Mesenchymal stem cell (in vitro differentiated cells and primary cell): ENCODE results near the gene ZMAT5.

ENCODE experiments used
- DNase-seq: peaks from one replicate; pipeline ENCODE4 v3.0.0-alpha.2; 2013
- H2AFZ ChIP-seq: one replicate; pipeline ENCODE4 v1.6.1; 2013; ENCODE audit warnings: low read depth, mild to moderate bottlenecking, control low read depth, inconsistent platforms, low read length, moderate library complexity
- H2AK5ac ChIP-seq: 2 replicates; pipeline ENCODE4 v1.6.1; 2013; ENCODE audit warnings: low read length, moderate library complexity, mild to moderate bottlenecking, inconsistent platforms; ENCODE audit not compliant: severe bottlenecking
- H2BK120ac ChIP-seq: one replicate; pipeline ENCODE4 v1.6.1; 2013; ENCODE audit warnings: low read depth, mild to moderate bottlenecking, inconsistent platforms, low read length, moderate library complexity
- H2BK12ac ChIP-seq, 2 experiments: one replicate each; pipeline ENCODE4 v1.6.1; 2013; ENCODE audit warnings: inconsistent platforms in 2 of 2, low read length in 2 of 2, mild to moderate bottlenecking in 2 of 2, moderate library complexity in 2 of 2, control low read depth in 1 of 2
- H2BK15ac ChIP-seq: one replicate; pipeline ENCODE4 v1.6.1; 2013; ENCODE audit warnings: mild to moderate bottlenecking, low read depth, inconsistent platforms; ENCODE audit not compliant: poor library complexity, severe bottlenecking
- H2BK5ac ChIP-seq: 2 replicates; pipeline ENCODE4 v1.6.1; 2013; ENCODE audit warnings: low read depth, mild to moderate bottlenecking, low read length, control low read depth, inconsistent platforms; ENCODE audit not compliant: poor library complexity, severe bottlenecking
- H3K14ac ChIP-seq, 2 experiments: one replicate each; pipeline ENCODE4 v1.6.1; 2013; ENCODE audit warnings: inconsistent platforms in 2 of 2, low read length in 2 of 2, control low read depth in 1 of 2, mild to moderate bottlenecking in 1 of 2, moderate library complexity in 1 of 2
- H3K18ac ChIP-seq, 2 experiments: one replicate each; pipeline ENCODE4 v1.6.1; 2013; ENCODE audit warnings: inconsistent platforms in 2 of 2, low read length in 2 of 2, control low read depth in 1 of 2, low read depth in 1 of 2, mild to moderate bottlenecking in 1 of 2
- H3K23ac ChIP-seq, 2 experiments: one replicate each; pipeline ENCODE4 v1.6.1; 2013; ENCODE audit warnings: inconsistent platforms in 2 of 2, low read length in 2 of 2, mild to moderate bottlenecking in 2 of 2, moderate library complexity in 2 of 2, control low read depth in 1 of 2
- H3K27ac ChIP-seq: 2 replicates; pipeline ENCODE4 v1.5.1; 2013; ENCODE audit warnings: mild to moderate bottlenecking, moderate library complexity, low read length, control low read depth, inconsistent platforms; ENCODE audit not compliant: poor library complexity, severe bottlenecking
- H3K27me3 ChIP-seq, 2 experiments: 2 replicates each; pipeline versions ENCODE4 v1.6.1 to v1.7.0; 2013; ENCODE audit warnings: low read length in 2 of 2, mild to moderate bottlenecking in 2 of 2, moderate library complexity in 2 of 2, control low read depth in 1 of 2, inconsistent platforms in 1 of 2; ENCODE audit not compliant: control insufficient read depth in 1 of 2, insufficient read depth in 1 of 2
- H3K36me3 ChIP-seq, 2 experiments: 2 replicates each; pipeline versions ENCODE4 v1.6.1 to v1.7.0; 2013; ENCODE audit warnings: low read length in 2 of 2, control low read depth in 1 of 2, inconsistent platforms in 1 of 2, low read depth in 1 of 2, mild to moderate bottlenecking in 1 of 2; ENCODE audit not compliant: insufficient read depth in 2 of 2, control insufficient read depth in 1 of 2
- H3K4ac ChIP-seq, 2 experiments: one replicate each; pipeline ENCODE4 v1.6.1; 2013; ENCODE audit warnings: inconsistent platforms in 2 of 2, low read length in 2 of 2, mild to moderate bottlenecking in 2 of 2, moderate library complexity in 2 of 2, control low read depth in 1 of 2, low read depth in 1 of 2
- H3K4me1 ChIP-seq: 2 replicates; pipeline ENCODE4 v1.6.1; 2013; ENCODE audit warnings: low read depth, low read length, control low read depth; ENCODE audit not compliant: control insufficient read depth, insufficient read depth
- H3K4me2 ChIP-seq: 2 replicates; pipeline ENCODE4 v1.6.1; 2013; ENCODE audit warnings: low read length, mild to moderate bottlenecking, inconsistent platforms; ENCODE audit not compliant: poor library complexity, severe bottlenecking
- H3K4me3 ChIP-seq, 2 experiments: 2 replicates each; pipeline versions ENCODE4 v1.5.1 to v1.7.0; 2013; ENCODE audit warnings: low read length in 2 of 2, mild to moderate bottlenecking in 2 of 2, control low read depth in 1 of 2, low read depth in 1 of 2; ENCODE audit not compliant: insufficient read depth in 1 of 2
- H3K79me1 ChIP-seq: replicated peaks from 2 replicates; pipeline ENCODE4 v1.6.1; 2013; ENCODE audit warnings: mild to moderate bottlenecking, control low read depth, low read length, inconsistent platforms; ENCODE audit not compliant: poor library complexity, severe bottlenecking
- H3K9ac ChIP-seq: 2 replicates; pipeline ENCODE4 v1.7.0; 2013; ENCODE audit warnings: mild to moderate bottlenecking, low read length, moderate library complexity
- H3K9me3 ChIP-seq: 2 replicates; pipeline ENCODE4 v1.7.0; 2013; ENCODE audit warnings: mild to moderate bottlenecking, low read length; ENCODE audit not compliant: control insufficient read depth
- H4K8ac ChIP-seq: one replicate; pipeline ENCODE4 v1.6.1; 2013; ENCODE audit warnings: inconsistent platforms, mild to moderate bottlenecking, low read length, moderate library complexity
- H4K91ac ChIP-seq: one replicate; pipeline ENCODE4 v1.6.1; 2013; ENCODE audit warnings: mild to moderate bottlenecking, low read length, inconsistent platforms
- WGBS: methylation state at CpG from one replicate; pipeline ENCODE4 v1.1.7; 2013; ENCODE audit warnings: mixed read lengths; 5-methylcytosine and 5-hydroxymethylcytosine counted together

ZMAT5 gene

DNA sequence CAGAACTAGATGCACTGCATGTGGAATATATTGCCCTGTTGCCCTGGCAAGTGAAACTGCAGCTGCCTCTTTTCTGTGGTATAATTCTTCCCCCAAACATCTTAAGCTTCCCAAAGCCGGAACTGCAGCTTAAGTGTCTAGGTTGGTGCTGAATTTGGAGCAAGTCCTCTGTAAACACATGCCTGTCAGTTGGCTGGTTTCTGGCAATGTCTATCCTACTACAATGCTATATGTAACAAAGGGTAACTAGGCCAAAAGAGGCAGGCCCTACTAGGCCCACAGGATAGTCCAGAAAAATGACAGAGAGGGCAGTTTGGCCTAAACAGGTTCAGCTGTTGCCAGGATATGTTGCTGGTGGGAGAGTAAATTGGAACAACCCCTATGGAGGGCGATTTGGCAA is 43.4 kb upstream of the ZMAT5 start:
- H3K18ac ChIP-seq, result no peak overlapping the region
- no peak overlapping the region for H3K14ac ChIP-seq
- no peak overlapping the region for H3K4me2 ChIP-seq
- peaks cover 6% of the 10 kb centered on the region for H3K4me1 ChIP-seq
- H2AK5ac ChIP-seq, result no peak overlapping the region
- DNase-seq, result no peak
- H3K9me3 ChIP-seq, result no peaks in the 10 kb centered on the region
- H3K4me3 ChIP-seq, result no peak overlapping the region
- 100% methylated on average over 1 of the region's 2 CpGs for WGBS
- H2BK12ac ChIP-seq, result no peak overlapping the region
- peaks cover 57 to 81% of the 10 kb centered on the region in 2 experiments for H3K36me3 ChIP-seq
- no peak overlapping the region for H3K9ac ChIP-seq
- H2BK5ac ChIP-seq, result no peak overlapping the region
- H3K27ac ChIP-seq, result no peak overlapping the region
- no peaks in the 10 kb centered on the region for H3K27me3 ChIP-seq
- H2AFZ ChIP-seq, result no peak overlapping the region
- H2BK15ac ChIP-seq, result no peak overlapping the region
- H2BK120ac ChIP-seq, result no peak overlapping the region
- no peak overlapping the region for H4K91ac ChIP-seq
- H3K79me1 ChIP-seq, result peaks cover 8% of the 10 kb centered on the region
- no peak overlapping the region for H3K4ac ChIP-seq
- no peak overlapping the region for H3K23ac ChIP-seq
- H4K8ac ChIP-seq, result no peak overlapping the region

DNA sequence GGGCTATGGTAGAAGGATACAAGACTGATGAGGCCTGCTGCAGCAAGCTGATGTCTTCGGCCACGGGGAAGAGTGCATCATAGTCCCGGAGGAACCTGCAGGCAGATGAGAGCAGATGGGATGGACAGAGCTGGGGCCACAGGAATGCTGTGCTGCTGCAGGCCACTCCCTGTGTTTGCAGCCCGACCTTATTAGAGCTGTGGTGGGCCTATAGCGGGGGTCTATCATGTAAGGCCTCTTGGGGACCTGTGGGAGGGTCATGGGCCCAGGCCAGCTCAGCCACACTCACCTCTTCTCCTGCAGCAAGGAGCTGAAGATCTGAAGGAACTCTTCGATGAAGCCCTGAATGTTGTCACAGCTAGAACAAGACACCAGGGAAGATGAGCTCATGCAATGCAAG is 39.4 kb upstream of the ZMAT5 start:
- no peak for DNase-seq
- Histone ChIP-seq H3K23ac (no peak overlapping the region), H3K18ac (no peak overlapping the region), H2BK15ac (peak overlapping the region; percentile 6), H3K9me3 (no peaks in the 10 kb centered on the region), H2BK5ac (no peak overlapping the region), H2BK12ac (no peak overlapping the region), H2AK5ac (no peak overlapping the region), H4K91ac (no peak overlapping the region), H3K9ac (no peak overlapping the region), H3K14ac (no peak overlapping the region), H3K79me1 (peaks cover 8% of the 10 kb centered on the region), H3K27me3 (no peaks in the 10 kb centered on the region), H3K27ac (no peak overlapping the region), H2BK120ac (no peak overlapping the region), H3K4me2 (no peak overlapping the region), H3K4me3 (no peak overlapping the region), H4K8ac (no peak overlapping the region), H3K36me3 (peaks cover 70% of the 10 kb centered on the region in 2 experiments), H2AFZ (no peak overlapping the region), H3K4ac (no peak overlapping the region), H3K4me1 (no peaks in the 10 kb centered on the region)
- 90% methylated on average over 6 of the region's 6 CpGs for WGBS

DNA sequence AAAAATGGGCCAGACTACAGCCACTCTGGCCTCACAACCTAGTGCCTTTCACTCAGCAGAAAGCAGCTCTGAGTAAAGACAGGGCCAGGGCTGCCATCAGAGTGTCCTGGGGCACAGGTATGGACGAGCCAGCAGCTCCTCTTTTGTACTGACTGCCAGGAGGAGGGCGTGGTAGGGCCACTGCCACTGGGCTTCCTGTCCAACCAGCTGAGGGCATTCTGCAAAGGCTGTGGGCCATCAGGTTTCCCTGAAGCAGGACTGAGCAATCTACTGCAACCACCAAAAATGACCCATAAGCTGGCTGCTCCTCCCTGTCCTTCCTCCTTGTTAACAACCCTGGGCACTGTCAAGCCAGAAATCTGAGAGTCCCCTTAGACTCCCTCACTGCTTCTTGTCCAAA is 38.2 kb upstream of the ZMAT5 start:
- no peak overlapping the region for H3K4ac ChIP-seq
- no peak overlapping the region for H2BK15ac ChIP-seq
- no peak overlapping the region for H3K27ac ChIP-seq
- 100% methylated on average over 2 of the region's 2 CpGs for WGBS
- no peak overlapping the region for H3K14ac ChIP-seq
- H3K9ac ChIP-seq, result no peak overlapping the region
- no peak overlapping the region for H4K91ac ChIP-seq
- H3K79me1 ChIP-seq, result peaks cover 5% of the 10 kb centered on the region
- no peak overlapping the region for H3K23ac ChIP-seq
- H4K8ac ChIP-seq, result no peak overlapping the region
- no peaks in the 10 kb centered on the region for H3K27me3 ChIP-seq
- H3K4me1 ChIP-seq, result no peaks in the 10 kb centered on the region
- no peak for DNase-seq
- no peak overlapping the region for H3K18ac ChIP-seq
- H2AK5ac ChIP-seq, result no peak overlapping the region
- no peak overlapping the region for H2AFZ ChIP-seq
- no peaks in the 10 kb centered on the region for H3K9me3 ChIP-seq
- no peak overlapping the region for H2BK5ac ChIP-seq
- H3K4me3 ChIP-seq, result no peak overlapping the region
- no peak overlapping the region for H2BK120ac ChIP-seq
- H3K36me3 ChIP-seq, result peaks cover 75% of the 10 kb centered on the region in 2 experiments
- no peak overlapping the region for H3K4me2 ChIP-seq
- H2BK12ac ChIP-seq, result no peak overlapping the region

DNA sequence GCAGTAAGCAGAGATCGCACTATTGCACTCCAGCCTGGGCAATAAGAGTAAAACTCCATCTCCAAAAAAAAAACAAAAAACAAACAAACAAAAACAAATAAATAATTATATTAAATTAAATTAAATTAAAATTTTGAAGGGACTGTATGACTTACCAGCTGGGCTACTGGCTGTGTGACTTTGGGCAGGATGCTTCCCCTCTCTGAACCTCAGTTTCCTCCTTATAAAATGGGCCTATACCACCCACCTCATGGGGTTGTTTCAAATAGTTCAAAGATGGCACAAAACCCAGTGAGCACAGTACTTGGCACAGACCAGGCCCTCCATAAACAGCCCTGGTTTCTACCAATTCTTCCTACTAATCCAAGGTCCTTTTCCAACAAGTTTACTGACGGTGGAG is 36.4 kb upstream of the ZMAT5 start:
- H3K9me3 ChIP-seq, result no peaks in the 10 kb centered on the region
- H2BK120ac ChIP-seq, result no peak overlapping the region
- H2AFZ ChIP-seq, result no peak overlapping the region
- no peak overlapping the region for H3K23ac ChIP-seq
- no peak overlapping the region for H4K8ac ChIP-seq
- H2BK15ac ChIP-seq, result no peak overlapping the region
- no peak overlapping the region for H3K9ac ChIP-seq
- no CpG with 5 or more reads among the region's 2 CpGs for WGBS
- H3K14ac ChIP-seq, result no peak overlapping the region
- H2AK5ac ChIP-seq, result no peak overlapping the region
- H3K27me3 ChIP-seq, result no peaks in the 10 kb centered on the region
- H3K4ac ChIP-seq, result no peak overlapping the region
- DNase-seq, result no peak
- H3K18ac ChIP-seq, result no peak overlapping the region
- no peak overlapping the region for H2BK5ac ChIP-seq
- no peak overlapping the region for H3K27ac ChIP-seq
- peaks cover 6% of the 10 kb centered on the region for H3K79me1 ChIP-seq
- no peak overlapping the region for H3K4me3 ChIP-seq
- no peak overlapping the region for H3K4me2 ChIP-seq
- peaks cover 9% of the 10 kb centered on the region for H3K4me1 ChIP-seq
- H3K36me3 ChIP-seq, result peaks cover 76 to 83% of the 10 kb centered on the region in 2 experiments
- H4K91ac ChIP-seq, result no peak overlapping the region
- H2BK12ac ChIP-seq, result no peak overlapping the region
